ENCODE results near the gene CACNA2D2. TPM values are rescaled to one million over a fixed set of nuclear protein-coding genes. Genes with fewer than 3 reads are reported as not detected.

CACNA2D2 gene
- total and polyA plus RNA-seq, 12 donors, result 0.09 to 2.0 (median 0.60) TPM

- H3K27ac ChIP-seq, result no peak overlapping the region
- no peak overlapping the region for H3K4me3 ChIP-seq
- H3K36me3 ChIP-seq (replicated peaks in 1 of 2), result no peaks in the 10 kb centered on the region
- no peak for TF ChIP-seq CTCF (IDR thresholded peaks at IDR 0.05)
- no peak for TF ChIP-seq POLR2A (IDR thresholded peaks at IDR 0.05)
- intact Hi-C loops (cut with DNase I), result no loop called here
- H3K27me3 ChIP-seq, result no peaks in the 10 kb centered on the region
- no peak for DNase-seq
- no peaks in the 10 kb centered on the region for H3K9me3 ChIP-seq (replicated peaks in 1 of 3)
- no peaks in the 10 kb centered on the region for H3K4me1 ChIP-seq (replicated peaks in 1 of 2)
- WGBS, 4 donors, result 73 to 83% (median 78%) methylated on average over 3 to 4 of the region's 4 CpGs
These were observed 10.3 kb downstream of the CACNA2D2 start for GRCh38 chr3:50493086-50493485.

- TF ChIP-seq CTCF (IDR thresholded peaks at IDR 0.05) (no peak), POLR2A (IDR thresholded peaks at IDR 0.05) (no peak)
- H3K27me3 ChIP-seq, result no peaks in the 10 kb centered on the region
- no peaks in the 10 kb centered on the region for H3K9me3 ChIP-seq (replicated peaks in 1 of 3)
- H3K27ac ChIP-seq, result no peak overlapping the region
- no peak overlapping the region for H3K4me3 ChIP-seq
- intact Hi-C loops (cut with DNase I), result no loop called here
- no peak for DNase-seq
- H3K4me1 ChIP-seq (replicated peaks in 1 of 2), result no peaks in the 10 kb centered on the region
- WGBS, 4 donors, result 49 to 79% (median 71%) methylated on average over 5 of the region's 5 CpGs
- H3K36me3 ChIP-seq (replicated peaks in 1 of 2), result no peaks in the 10 kb centered on the region
These were observed 12.4 kb downstream of the CACNA2D2 start for GRCh38 chr3:50491023-50491422.

GRCh38 chr3:50490424-50490823, 13.0 kb downstream of the CACNA2D2 start:
- DNase-seq, result no peak
- WGBS, 4 donors, result 56 to 83% (median 74%) methylated on average over 1 of the region's 1 CpG; no CpG with 5 or more reads in 1 of the 4 donors
- no peak overlapping the region for H3K4me3 ChIP-seq
- no peak overlapping the region for H3K27ac ChIP-seq
- H3K36me3 ChIP-seq (replicated peaks in 1 of 2), result no peaks in the 10 kb centered on the region
- H3K9me3 ChIP-seq (replicated peaks in 1 of 3), result no peaks in the 10 kb centered on the region
- H3K27me3 ChIP-seq, result no peaks in the 10 kb centered on the region
- no peaks in the 10 kb centered on the region for H3K4me1 ChIP-seq (replicated peaks in 1 of 2)
- intact Hi-C loops (cut with DNase I), result no loop called here
- no peak for TF ChIP-seq POLR2A (IDR thresholded peaks at IDR 0.05)
- TF ChIP-seq CTCF (IDR thresholded peaks at IDR 0.05), result no peak

- TF ChIP-seq CTCF (IDR thresholded peaks at IDR 0.05) (no peak), POLR2A (IDR thresholded peaks at IDR 0.05) (no peak)
- Histone ChIP-seq H3K4me1 (replicated peaks in 1 of 2) (no peaks in the 10 kb centered on the region), H3K27me3 (no peaks in the 10 kb centered on the region), H3K4me3 (no peak overlapping the region), H3K9me3 (replicated peaks in 1 of 3) (no peaks in the 10 kb centered on the region), H3K27ac (no peak overlapping the region), H3K36me3 (replicated peaks in 1 of 2) (no peaks in the 10 kb centered on the region)
- intact Hi-C loops (cut with DNase I), result no loop called here
- no peak for DNase-seq
- 86 to 100% (median 90%) methylated on average over 2 to 6 of the region's 6 CpGs for WGBS, 4 donors
These were observed 16.3 kb downstream of the CACNA2D2 start for GRCh38 chr3:50487181-50487580.

Data from adrenal gland (tissue), 12 donors.